Thyroid gland (tissue), 4 donors: ENCODE results near the gene ANKRD18A.

Source experiments
- CTCF ChIP-seq, 6 experiments: fragments of 200-600 bp in 3 of 6; fragments of 450-650 bp in 3 of 6; sonication (generic) in 3 of 6; IDR thresholded peaks; one replicate each; pipeline ENCODE4 v1.5.1; 2016 to 2019; ENCODE audit warnings: antibody characterized with exemption in 6 of 6, mild to moderate bottlenecking in 2 of 6, inconsistent platforms in 1 of 6, moderate library complexity in 1 of 6
- POLR2A ChIP-seq, 2 donors: fragments of 450-650 bp; IDR thresholded peaks; one replicate each; pipeline ENCODE4 v1.6.1; 2017; ENCODE audit warnings: antibody characterized with exemption in 2 of 2, mild to moderate bottlenecking in 2 of 2, moderate library complexity in 1 of 2

- TF ChIP-seq CTCF (IDR thresholded peaks at IDR 0.05), result no peak
- no peak for TF ChIP-seq POLR2A (IDR thresholded peaks at IDR 0.05)
These were observed 31.1 kb upstream of the ANKRD18A start for GRCh38 chr9:38651400-38652042.
